ENCODE data around the gene SETD7.
A peak's percentile ranks its signal among the peaks of the same experiment; 100 is the strongest.

SETD7 gene

GRCh38 chr4:139556071-139556723 lies at the start of gene SETD7:
TSS of gene SETD7 (minus strand) at chr4:139556219. CDS start at chr4:139556137, 82 bp downstream.
- peak; percentile 74 for DNase-seq (ENCODE audit: low read depth)

GRCh38 chr4:139605516-139605915 lies 49.5 kb upstream of the SETD7 start:
- no peak for DNase-seq (ENCODE audit: low read depth)

- DNase-seq (ENCODE audit: low read depth), result no peak
Measured at GRCh38 chr4:139603576-139604410, 47.8 kb upstream of the SETD7 start.

GRCh38 chr4:139602776-139603360 lies 46.8 kb upstream of the SETD7 start:
- no peak for DNase-seq (ENCODE audit: low read depth)

- no peak for DNase-seq (ENCODE audit: low read depth)
Measured at GRCh38 chr4:139600662-139601061, 44.6 kb upstream of the SETD7 start.

GRCh38 chr4:139599594-139600374 lies 43.8 kb upstream of the SETD7 start:
- peak; percentile 59 for DNase-seq (ENCODE audit: low read depth)

GRCh38 chr4:139599076-139599475 lies 43.1 kb upstream of the SETD7 start:
- DNase-seq (ENCODE audit: low read depth), result no peak

GRCh38 chr4:139596684-139597279 lies 40.8 kb upstream of the SETD7 start:
- DNase-seq (ENCODE audit: low read depth), result no peak

- DNase-seq (ENCODE audit: low read depth), result peak; percentile 54
Measured at GRCh38 chr4:139596034-139596683, 40.1 kb upstream of the SETD7 start.

GRCh38 chr4:139594591-139595185 lies 38.7 kb upstream of the SETD7 start:
- no peak for DNase-seq (ENCODE audit: low read depth)

- DNase-seq (ENCODE audit: low read depth), result peak; percentile 62
Measured at GRCh38 chr4:139593091-139593564, 37.1 kb upstream of the SETD7 start.

GRCh38 chr4:139589336-139590018 lies 33.5 kb upstream of the SETD7 start:
- no peak for DNase-seq (ENCODE audit: low read depth)

- no peak for DNase-seq (ENCODE audit: low read depth)
Measured at GRCh38 chr4:139587446-139587845, 31.4 kb upstream of the SETD7 start.

GRCh38 chr4:139585473-139585872 lies 29.5 kb upstream of the SETD7 start:
- no peak for DNase-seq (ENCODE audit: low read depth)

GRCh38 chr4:139584784-139585183 lies 28.8 kb upstream of the SETD7 start:
- DNase-seq (ENCODE audit: low read depth), result no peak

GRCh38 chr4:139584013-139584412 lies 28.0 kb upstream of the SETD7 start:
- no peak for DNase-seq (ENCODE audit: low read depth)

- no peak for DNase-seq (ENCODE audit: low read depth)
Measured at GRCh38 chr4:139582044-139582443, 26.0 kb upstream of the SETD7 start.

GRCh38 chr4:139581096-139581495 lies 25.1 kb upstream of the SETD7 start:
- no peak for DNase-seq (ENCODE audit: low read depth)

- DNase-seq (ENCODE audit: low read depth), result no peak
Measured at GRCh38 chr4:139576219-139576618, 20.2 kb upstream of the SETD7 start.

GRCh38 chr4:139575072-139575471 lies 19.1 kb upstream of the SETD7 start:
- no peak for DNase-seq (ENCODE audit: low read depth)
